Mesodermal cell (in vitro differentiated cells): ENCODE data around the gene L3MBTL1. TPM values are rescaled to one million over a fixed set of nuclear protein-coding genes. Genes with fewer than 3 reads are reported as not detected.

ENCODE experiments used
- H3K27ac ChIP-seq: 2 replicates; pipeline ENCODE4 v1.7.0; 2013; ENCODE audit warnings: mild to moderate bottlenecking, low read depth, low read length, moderate library complexity; ENCODE audit not compliant: severe bottlenecking
- H3K36me3 ChIP-seq: 2 replicates; pipeline ENCODE4 v1.7.1; 2013; ENCODE audit warnings: mild to moderate bottlenecking, low read length, moderate library complexity; ENCODE audit not compliant: control insufficient read depth, insufficient read depth
- H3K4me1 ChIP-seq: one replicate; pipeline ENCODE4 v1.7.1; 2013; ENCODE audit warnings: mild to moderate bottlenecking, low read length; ENCODE audit not compliant: insufficient read depth, control insufficient read depth, poor library complexity, severe bottlenecking
- H3K4me3 ChIP-seq: 2 replicates; pipeline ENCODE4 v1.7.0; 2013; ENCODE audit warnings: low read length, control low read depth, mild to moderate bottlenecking; ENCODE audit not compliant: insufficient read depth, poor library complexity, severe bottlenecking; ENCODE audit errors: extremely low read depth
- H3K9me3 ChIP-seq: 2 replicates; pipeline ENCODE4 v1.7.1; 2013; ENCODE audit warnings: mild to moderate bottlenecking, low read length, moderate library complexity; ENCODE audit not compliant: control insufficient read depth
- WGBS, 2 experiments: methylation state at CpG; one replicate each; pipeline ENCODE4 v1.1.5; 2013; ENCODE audit warnings: missing lambda C conversion rate in 2 of 2; ENCODE audit not compliant: insufficient coverage in 2 of 2; 5-methylcytosine and 5-hydroxymethylcytosine counted together
- polyA plus RNA-seq, 2 experiments: library from polyadenylated mRNA; stranded (reverse); fragments of 50-300 nt; gene quantifications; one replicate each; pipeline ENCODE4 v1.2.3, GENCODE V29; 2013

Gene L3MBTL1
- 10.2 TPM for polyA plus RNA-seq (2013, experiment 1 of 2)
- polyA plus RNA-seq (2013, experiment 2 of 2), result 7.9 TPM

DNA sequence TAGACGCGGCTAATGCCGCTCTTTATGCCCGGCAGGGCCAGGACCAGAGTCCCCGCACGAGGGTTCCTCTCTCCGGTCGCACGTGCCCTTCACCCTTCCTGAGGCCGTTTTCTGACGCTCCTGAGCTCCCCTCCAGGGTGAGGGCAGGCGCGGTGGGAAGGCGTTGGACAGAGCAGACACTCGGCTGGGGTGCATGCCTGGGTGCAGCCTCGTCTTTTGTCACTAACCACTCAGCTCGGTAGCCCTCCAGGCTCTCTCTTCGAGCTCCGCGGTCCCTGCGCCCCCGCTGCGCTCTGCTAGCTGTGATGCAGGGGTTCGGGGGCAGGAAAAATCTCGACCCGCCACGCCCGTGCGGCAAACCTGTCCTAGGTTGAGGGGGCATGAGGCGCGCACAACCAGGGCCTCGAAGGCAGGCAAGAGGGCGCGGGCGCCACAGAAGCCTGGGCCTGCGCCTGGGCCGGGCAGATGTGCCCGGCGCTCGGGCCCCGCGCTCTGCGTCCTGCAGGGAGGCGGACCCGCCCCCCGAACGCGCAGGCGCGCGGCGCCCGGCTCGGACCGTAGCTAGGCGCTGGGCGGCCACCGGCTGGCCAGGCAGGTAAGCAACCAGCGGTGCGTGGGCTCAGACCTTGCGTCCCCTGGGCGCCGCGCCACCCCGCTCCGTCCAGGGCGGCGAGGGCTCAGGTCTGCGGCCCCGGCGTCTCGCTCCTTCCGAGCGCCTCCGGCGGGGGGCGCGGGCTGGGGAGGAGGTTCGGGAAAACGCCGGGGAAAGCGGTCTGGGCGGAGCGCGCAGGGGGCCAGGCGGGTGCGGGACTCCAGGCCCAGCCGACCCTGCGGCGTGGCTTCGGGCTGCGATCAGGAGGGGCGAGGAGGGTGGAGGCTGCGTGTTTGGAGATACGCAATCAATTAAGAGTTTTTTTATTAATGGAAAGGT is at the start of gene L3MBTL1:
Gene L3MBTL1 (plus strand): TSS at position 548 of the 931 bp plus-strand sequence. CDS start 5,807 bp downstream, outside the sequence.
- H3K9me3 ChIP-seq, result no peaks in the 10 kb centered on the region
- H3K36me3 ChIP-seq, result no peaks in the 10 kb centered on the region
- WGBS, 2 experiments, result 10 to 12% methylated on average over 62 to 86 of the region's 95 CpGs

GRCh38 chr20:43458422-43458924 is 49.0 kb upstream of the L3MBTL1 start:
- 0% methylated on average over 18 of the region's 41 CpGs; no CpG with 5 or more reads in 1 of the 2 experiments for WGBS, 2 experiments

More for the DNA sequence above, at the start of gene L3MBTL1:
- Histone ChIP-seq H3K4me3 (peak within 1 kb of the TSS; percentile 56), H3K27ac (no peak within 1 kb of the TSS), H3K4me1 (no peaks in the 10 kb centered on the region)

GRCh38 chr20:43459022-43459942 is 48.2 kb upstream of the L3MBTL1 start:
- WGBS, 2 experiments, result 89 to 94% methylated on average over 4 to 5 of the region's 12 CpGs
- Histone ChIP-seq H3K27ac (no peak overlapping the region), H3K36me3 (peaks cover 53% of the 10 kb centered on the region)

More at GRCh38 chr20:43458422-43458924, 49.0 kb upstream of the L3MBTL1 start:
- Histone ChIP-seq H3K36me3 (peaks cover 45% of the 10 kb centered on the region), H3K9me3 (no peaks in the 10 kb centered on the region), H3K4me1 (no peaks in the 10 kb centered on the region), H3K4me3 (peak overlapping the region; percentile 84), H3K27ac (peak overlapping the region; percentile 100)

DNA sequence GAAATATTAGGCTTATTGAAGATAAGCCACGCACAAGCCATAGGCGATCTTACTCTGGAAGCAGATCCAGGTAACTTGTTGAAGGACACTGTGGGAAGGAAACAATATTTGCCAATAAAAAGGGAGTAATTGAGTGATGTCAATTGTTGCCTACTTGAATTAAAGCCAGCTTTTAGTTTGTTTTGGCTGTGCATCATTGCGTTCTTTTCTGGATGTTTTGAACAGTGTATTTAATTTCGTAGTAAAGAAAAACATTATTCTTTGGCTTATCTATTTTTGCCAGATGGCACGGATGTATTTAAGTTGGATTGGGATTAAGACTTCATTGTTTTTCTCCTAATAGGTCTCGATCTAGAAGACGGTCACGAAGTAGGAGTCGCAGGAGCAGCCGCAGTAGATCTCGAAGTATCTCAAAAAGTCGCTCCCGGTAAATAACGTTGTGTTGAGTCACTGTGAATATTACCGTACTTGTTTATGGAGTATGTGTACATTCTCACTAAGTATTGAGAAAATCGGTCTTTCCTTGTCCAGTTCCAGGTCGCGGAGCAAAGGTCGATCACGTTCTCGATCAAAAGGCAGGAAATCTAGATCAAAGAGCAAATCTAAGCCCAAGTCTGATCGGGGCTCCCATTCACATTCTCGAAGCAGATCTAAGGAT is 47.2 kb upstream of the L3MBTL1 start:
- 95% methylated on average over 16 to 21 of the region's 23 CpGs for WGBS, 2 experiments
- Histone ChIP-seq H3K4me3 (no peak overlapping the region), H3K27ac (no peak overlapping the region), H3K9me3 (no peaks in the 10 kb centered on the region), H3K36me3 (peaks cover 64% of the 10 kb centered on the region), H3K4me1 (no peaks in the 10 kb centered on the region)

More at GRCh38 chr20:43459022-43459942, 48.2 kb upstream of the L3MBTL1 start:
- H3K4me3 ChIP-seq, result peak overlapping the region; percentile 84
- H3K4me1 ChIP-seq, result no peaks in the 10 kb centered on the region
- no peaks in the 10 kb centered on the region for H3K9me3 ChIP-seq

DNA sequence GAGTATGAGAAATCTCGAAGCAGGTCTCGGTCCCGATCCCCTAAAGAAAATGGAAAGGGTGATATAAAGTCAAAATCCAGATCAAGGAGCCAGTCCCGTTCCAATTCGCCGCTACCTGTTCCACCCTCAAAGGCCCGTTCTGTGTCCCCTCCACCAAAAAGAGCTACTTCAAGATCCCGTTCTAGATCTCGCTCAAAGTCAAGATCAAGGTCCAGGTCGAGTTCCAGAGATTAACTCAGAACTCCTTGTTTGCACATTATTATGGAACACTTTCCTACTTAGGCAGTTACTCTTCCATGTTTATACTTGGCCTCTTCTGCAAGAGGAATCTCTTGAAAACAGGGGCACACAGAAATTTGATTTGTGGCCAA is 46.7 kb upstream of the L3MBTL1 start:
- H3K9me3 ChIP-seq, result no peaks in the 10 kb centered on the region
- H3K4me3 ChIP-seq, result no peak overlapping the region
- H3K4me1 ChIP-seq, result no peaks in the 10 kb centered on the region
- peaks cover 69% of the 10 kb centered on the region for H3K36me3 ChIP-seq
- WGBS, 2 experiments, result 84 to 99% methylated on average over 8 to 10 of the region's 10 CpGs
- peak overlapping the region; percentile 36 for H3K27ac ChIP-seq

- whole genome bisulfite sequencing, 2 experiments, result 83 to 92% methylated on average over 2 of the region's 3 CpGs
- Histone ChIP-seq H3K9me3 (no peaks in the 10 kb centered on the region), H3K4me3 (no peak overlapping the region), H3K27ac (peak overlapping the region; percentile 23), H3K4me1 (no peaks in the 10 kb centered on the region), H3K36me3 (peaks cover 80% of the 10 kb centered on the region)
These were observed 45.4 kb upstream of the L3MBTL1 start for GRCh38 chr20:43461894-43462659.

DNA sequence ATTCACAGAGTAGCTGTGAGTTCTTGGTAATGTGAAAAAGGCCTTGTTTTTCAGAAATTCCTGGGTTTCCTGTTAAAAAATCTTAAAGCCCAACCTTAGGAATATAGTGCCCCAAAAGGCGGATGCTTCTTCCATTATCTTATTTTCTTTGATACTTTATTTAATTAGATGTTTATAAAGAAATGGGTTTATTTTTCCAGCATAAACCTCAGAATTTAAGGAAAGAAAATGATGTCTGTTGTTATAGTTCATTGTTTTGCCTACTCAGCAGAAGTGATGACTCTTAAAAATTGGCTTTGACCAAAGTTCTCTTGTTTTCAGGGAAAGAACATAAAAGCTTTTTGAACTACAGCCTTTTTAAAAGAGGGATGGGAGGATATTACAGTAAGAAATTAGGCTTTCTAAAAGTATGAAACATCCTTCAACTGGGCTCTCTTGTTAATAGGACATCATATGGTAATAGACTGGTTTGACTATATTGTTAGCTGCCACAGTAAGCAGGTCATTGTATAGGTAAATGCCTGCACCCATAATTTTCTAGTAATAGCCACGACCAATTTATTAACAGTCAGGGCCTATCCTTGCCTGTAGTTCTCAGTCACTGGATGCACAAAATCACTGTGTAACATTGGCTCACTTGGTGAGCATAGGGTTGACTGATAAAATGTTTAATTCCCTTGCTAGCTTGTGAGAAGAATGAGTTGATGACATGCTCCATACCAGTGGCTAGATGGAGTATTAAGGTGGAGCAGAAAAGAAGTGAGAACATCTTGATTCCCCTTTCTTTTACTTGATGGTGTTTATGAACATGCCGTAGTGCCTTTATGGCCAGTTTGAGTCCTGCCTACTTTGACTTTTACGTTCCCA is 44.6 kb upstream of the L3MBTL1 start:
- 100% methylated on average over 1 to 2 of the region's 4 CpGs for WGBS, 2 experiments
- no peak overlapping the region for H3K4me3 ChIP-seq
- peaks cover 86% of the 10 kb centered on the region for H3K36me3 ChIP-seq
- H3K4me1 ChIP-seq, result no peaks in the 10 kb centered on the region
- no peak overlapping the region for H3K27ac ChIP-seq
- H3K9me3 ChIP-seq, result no peaks in the 10 kb centered on the region

- 100% methylated on average over 1 of the region's 3 CpGs for WGBS, 2 experiments
- H3K36me3 ChIP-seq, result peaks cover 94% of the 10 kb centered on the region
- H3K27ac ChIP-seq, result no peak overlapping the region
- no peaks in the 10 kb centered on the region for H3K9me3 ChIP-seq
- no peaks in the 10 kb centered on the region for H3K4me1 ChIP-seq
- H3K4me3 ChIP-seq, result no peak overlapping the region
These were observed 43.8 kb upstream of the L3MBTL1 start for GRCh38 chr20:43463527-43464218.
